WERI-Rb-1 (cell line): ENCODE results near the gene TRIP11.

ENCODE experiments used
- DNase-seq: peaks from one replicate; pipeline ENCODE4 v3.0.0-alpha.2; 2020
- H3K27ac ChIP-seq: fragments of 250-450 bp; sonication (Bioruptor Pico); 2 replicates; pipeline ENCODE4 v1.5.1; 2020; ENCODE audit warnings: mild to moderate bottlenecking, moderate library complexity
- H3K27me3 ChIP-seq: fragments of 250-450 bp; sonication (Bioruptor Pico); 2 replicates; pipeline ENCODE4 v1.5.1; 2021; ENCODE audit warnings: mild to moderate bottlenecking, low read depth, moderate library complexity; ENCODE audit not compliant: insufficient read depth, severe bottlenecking
- H3K36me3 ChIP-seq: fragments of 250-450 bp; sonication (Bioruptor Pico); 2 replicates; pipeline ENCODE4 v1.5.1; 2020; ENCODE audit warnings: mild to moderate bottlenecking, moderate library complexity
- H3K4me3 ChIP-seq: 2 replicates; pipeline ENCODE4 v1.5.1; 2011; ENCODE audit warnings: low read depth, mild to moderate bottlenecking, control low read depth, low read length
- H3K9me3 ChIP-seq: fragments of 250-450 bp; sonication (Bioruptor Pico); 2 replicates; pipeline ENCODE4 v1.5.1; 2021; ENCODE audit warnings: mild to moderate bottlenecking, moderate library complexity; ENCODE audit not compliant: severe bottlenecking
- TF ChIP-seq, protein P1 (sequence below): IDR thresholded peaks from 2 replicates; pipeline ENCODE4 v1.5.1; 2011; ENCODE audit warnings: low read depth, mild to moderate bottlenecking, control low read depth, inconsistent platforms, low read length

TRIP11 gene

GRCh38 chr14:92014040-92014439, 25.8 kb downstream of the TRIP11 start:
- H3K4me3 ChIP-seq, result no peak overlapping the region
- no peaks in the 10 kb centered on the region for H3K27me3 ChIP-seq
- H3K9me3 ChIP-seq, result no peaks in the 10 kb centered on the region
- H3K27ac ChIP-seq, result no peak overlapping the region
- TF ChIP-seq, protein P1, sequence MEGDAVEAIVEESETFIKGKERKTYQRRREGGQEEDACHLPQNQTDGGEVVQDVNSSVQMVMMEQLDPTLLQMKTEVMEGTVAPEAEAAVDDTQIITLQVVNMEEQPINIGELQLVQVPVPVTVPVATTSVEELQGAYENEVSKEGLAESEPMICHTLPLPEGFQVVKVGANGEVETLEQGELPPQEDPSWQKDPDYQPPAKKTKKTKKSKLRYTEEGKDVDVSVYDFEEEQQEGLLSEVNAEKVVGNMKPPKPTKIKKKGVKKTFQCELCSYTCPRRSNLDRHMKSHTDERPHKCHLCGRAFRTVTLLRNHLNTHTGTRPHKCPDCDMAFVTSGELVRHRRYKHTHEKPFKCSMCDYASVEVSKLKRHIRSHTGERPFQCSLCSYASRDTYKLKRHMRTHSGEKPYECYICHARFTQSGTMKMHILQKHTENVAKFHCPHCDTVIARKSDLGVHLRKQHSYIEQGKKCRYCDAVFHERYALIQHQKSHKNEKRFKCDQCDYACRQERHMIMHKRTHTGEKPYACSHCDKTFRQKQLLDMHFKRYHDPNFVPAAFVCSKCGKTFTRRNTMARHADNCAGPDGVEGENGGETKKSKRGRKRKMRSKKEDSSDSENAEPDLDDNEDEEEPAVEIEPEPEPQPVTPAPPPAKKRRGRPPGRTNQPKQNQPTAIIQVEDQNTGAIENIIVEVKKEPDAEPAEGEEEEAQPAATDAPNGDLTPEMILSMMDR, result no peak
- no peak for DNase-seq
- H3K36me3 ChIP-seq, result peaks cover 44% of the 10 kb centered on the region

DNA sequence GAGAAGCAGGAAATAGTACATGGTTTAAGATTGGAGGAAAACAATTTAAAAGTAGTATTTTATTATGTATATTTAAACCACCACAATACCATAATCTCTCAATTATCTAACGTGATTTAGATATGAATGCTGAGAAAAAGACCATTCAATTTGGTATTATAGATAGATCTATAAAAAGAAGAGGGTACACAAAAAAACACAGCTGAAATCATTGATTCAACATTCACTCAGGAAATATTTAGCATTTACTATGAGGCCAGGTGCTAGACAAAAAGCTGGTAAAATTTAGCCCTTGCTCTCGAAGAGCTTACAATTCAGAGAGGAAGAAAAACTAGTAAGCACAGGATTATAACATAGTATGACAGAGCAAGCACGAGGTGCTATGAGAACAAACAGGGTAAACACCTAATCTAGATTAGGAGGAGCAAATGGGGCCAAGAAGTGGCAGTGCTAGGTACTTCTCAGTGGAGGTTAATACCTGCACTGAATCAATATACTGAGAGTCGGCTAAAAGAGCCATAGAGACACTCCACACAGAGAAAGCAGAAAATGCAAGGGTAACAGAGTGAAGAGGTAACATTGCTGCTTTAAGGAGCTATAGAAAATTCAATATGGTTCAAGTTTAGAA, 27.6 kb downstream of the TRIP11 start:
- H3K27ac ChIP-seq, result no peak overlapping the region
- H3K36me3 ChIP-seq, result peaks cover 45% of the 10 kb centered on the region
- H3K27me3 ChIP-seq, result no peaks in the 10 kb centered on the region
- no peak overlapping the region for H3K4me3 ChIP-seq
- TF ChIP-seq, protein P1, result no peak
- no peak for DNase-seq
- no peaks in the 10 kb centered on the region for H3K9me3 ChIP-seq

DNA sequence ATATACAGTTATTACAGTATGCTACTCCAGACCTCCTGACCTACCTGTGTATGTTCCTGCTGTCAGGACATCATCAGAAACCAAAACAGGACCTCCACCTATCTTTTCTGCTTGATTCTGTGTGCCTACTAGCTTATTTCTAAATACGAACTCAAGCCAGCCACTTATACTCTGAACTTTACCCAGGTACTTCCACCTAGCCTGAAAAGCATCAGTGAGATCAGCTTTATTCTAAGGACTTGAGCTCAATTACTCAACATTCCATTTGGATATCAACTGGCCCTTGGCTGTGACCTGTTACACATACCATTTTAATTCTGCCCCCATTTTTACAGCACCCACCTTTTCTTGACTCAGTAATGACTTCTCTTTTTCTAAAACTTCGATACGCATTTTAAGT, 29.2 kb downstream of the TRIP11 start:
- TF ChIP-seq, protein P1, result no peak
- no peaks in the 10 kb centered on the region for H3K9me3 ChIP-seq
- no peak overlapping the region for H3K4me3 ChIP-seq
- H3K36me3 ChIP-seq, result peaks cover 43% of the 10 kb centered on the region
- no peak for DNase-seq
- no peaks in the 10 kb centered on the region for H3K27me3 ChIP-seq
- no peak overlapping the region for H3K27ac ChIP-seq

- Histone ChIP-seq H3K36me3 (peaks cover 37% of the 10 kb centered on the region), H3K9me3 (no peaks in the 10 kb centered on the region), H3K4me3 (no peak overlapping the region), H3K27me3 (no peaks in the 10 kb centered on the region), H3K27ac (no peak overlapping the region)
- TF ChIP-seq, protein P1, result no peak
- no peak for DNase-seq
Observed at GRCh38 chr14:92009604-92010003, 30.3 kb downstream of the TRIP11 start.

- Histone ChIP-seq H3K9me3 (no peaks in the 10 kb centered on the region), H3K4me3 (no peak overlapping the region), H3K36me3 (peaks cover 32% of the 10 kb centered on the region)
Observed at GRCh38 chr14:92005019-92005418, 34.8 kb downstream of the TRIP11 start.

DNA sequence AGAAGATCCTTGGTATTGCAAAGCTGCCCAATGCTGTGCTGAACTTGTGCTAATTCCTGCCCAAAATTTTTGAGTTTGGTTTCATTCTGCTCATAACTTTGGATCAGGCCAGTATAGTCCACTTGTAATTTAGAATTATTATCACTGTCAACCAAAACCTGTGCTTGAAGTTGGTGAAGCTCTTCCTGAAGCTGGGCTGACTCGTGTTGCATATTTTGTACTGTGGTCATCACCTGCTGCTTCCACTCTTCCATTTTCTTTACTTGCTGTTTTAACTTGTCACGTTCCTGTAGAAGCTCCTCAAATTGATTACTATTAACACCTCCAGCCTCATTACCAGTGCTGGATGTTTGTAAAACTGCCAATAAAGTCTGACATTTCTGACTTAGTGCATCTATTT, 35.8 kb downstream of the TRIP11 start:
- Histone ChIP-seq H3K9me3 (no peaks in the 10 kb centered on the region), H3K4me3 (no peak overlapping the region), H3K27ac (no peak overlapping the region), H3K36me3 (peaks cover 29% of the 10 kb centered on the region), H3K27me3 (no peaks in the 10 kb centered on the region)
- no peak for DNase-seq
- TF ChIP-seq, protein P1, result no peak

More at GRCh38 chr14:92005019-92005418, 34.8 kb downstream of the TRIP11 start:
- TF ChIP-seq, protein P1, result no peak
- Histone ChIP-seq H3K27ac (no peak overlapping the region), H3K27me3 (no peaks in the 10 kb centered on the region)
- DNase-seq, result no peak
